K562 (cell line): ENCODE data around the gene PPP1R14C. TPM values are rescaled to one million over a fixed set of nuclear protein-coding genes. Genes with fewer than 3 reads are reported as not detected.

Experiments
- DMBX1 ChIP-seq: fragments of 250-450 bp; sonication (Bioruptor Pico); IDR thresholded peaks from 2 replicates; pipeline ENCODE4 v1.8.0; 2022; ENCODE audit warnings: inconsistent platforms, mild to moderate bottlenecking, moderate library complexity, borderline replicate concordance
- ETS2 ChIP-seq: IDR thresholded peaks from 2 replicates; pipeline ENCODE4 v1.6.1; 2016; ENCODE audit warnings: borderline replicate concordance, missing genetic modification characterization, mild to moderate bottlenecking, moderate library complexity, missing compliant biosample characterization; ENCODE audit not compliant: poor library complexity, severe bottlenecking
- FOXK2 ChIP-seq, 2 experiments: fragments of 450-650 bp; IDR thresholded peaks in 1 of 2; conservative IDR thresholded peaks in 1 of 2; 2 replicates each; pipeline ENCODE4 v1.6.1; 2016; ENCODE audit warnings: low read depth in 2 of 2, mild to moderate bottlenecking in 1 of 2
- JUN ChIP-seq, 2 experiments: sonication (generic) in 1 of 2; formaldehyde crosslinking in 1 of 2; IDR thresholded peaks; 2 replicates each; pipeline versions ENCODE4 v1.6.1 to v1.8.0; 2012 to 2022; ENCODE audit warnings: borderline replicate concordance in 2 of 2, mild to moderate bottlenecking in 2 of 2, improper control_type of control experiment in 1 of 2, low read depth in 1 of 2, low read length in 1 of 2, missing genetic modification reagents in 1 of 2
- LEF1 ChIP-seq: fragments of 450-650 bp; IDR thresholded peaks from 2 replicates; pipeline ENCODE4 v1.6.1; 2016; ENCODE audit warnings: mild to moderate bottlenecking
- MCM3 ChIP-seq: fragments of 450-650 bp; IDR thresholded peaks from 2 replicates; pipeline ENCODE4 v1.6.1; 2016
- MCM7 ChIP-seq, 2 experiments: fragments of 450-650 bp; IDR thresholded peaks; 2 replicates each; pipeline ENCODE4 v1.6.1; 2016 to 2018
- MTA3 ChIP-seq: fragments of 450-650 bp; formaldehyde crosslinking; IDR thresholded peaks from 2 replicates; pipeline ENCODE4 v1.6.1; 2017; ENCODE audit warnings: mild to moderate bottlenecking, borderline replicate concordance
- MTF1 ChIP-seq: fragments of 250-450 bp; sonication (Bioruptor Pico); IDR thresholded peaks from 2 replicates; pipeline ENCODE4 v1.9.0; 2021; ENCODE audit warnings: moderate library complexity, mild to moderate bottlenecking, inconsistent platforms, borderline replicate concordance
- NFATC3 ChIP-seq: fragments of 450-650 bp; IDR thresholded peaks from 2 replicates; pipeline ENCODE4 v1.6.1; 2017; ENCODE audit warnings: mild to moderate bottlenecking
- NONO ChIP-seq, 2 experiments: fragments of 200-400 bp in 1 of 2; fragments of 450-650 bp in 1 of 2; formaldehyde crosslinking in 1 of 2; IDR thresholded peaks; 2 replicates each; pipeline ENCODE4 v1.6.1; 2017; ENCODE audit warnings: low read depth in 2 of 2, mild to moderate bottlenecking in 2 of 2, moderate library complexity in 2 of 2, low read length in 1 of 2
- NR2C2 ChIP-seq, 2 experiments: fragments of 200-800 bp in 1 of 2; sonication (Bioruptor generic) in 1 of 2; sonication (generic) in 1 of 2; formaldehyde crosslinking in 1 of 2; IDR thresholded peaks; 2 replicates each; pipeline versions ENCODE4 v1.6.1 to v1.8.0; 2016 to 2022; ENCODE audit warnings: mild to moderate bottlenecking in 1 of 2, missing compliant biosample characterization in 1 of 2, missing genetic modification characterization in 1 of 2, missing genetic modification reagents in 1 of 2
- PML ChIP-seq: IDR thresholded peaks from 2 replicates; pipeline ENCODE4 v1.6.1; 2012; ENCODE audit warnings: low read length, inconsistent platforms
- POU5F1 ChIP-seq: fragments of 150-350 bp; IDR thresholded peaks from 2 replicates; pipeline ENCODE4 v1.6.1; 2014; ENCODE audit warnings: borderline replicate concordance, low read length, low read depth, mild to moderate bottlenecking; ENCODE audit not compliant: partially characterized antibody
- SRSF3 ChIP-seq: fragments of 200-400 bp; formaldehyde crosslinking; IDR thresholded peaks from 2 replicates; pipeline ENCODE4 v1.6.1; 2016; ENCODE audit warnings: mild to moderate bottlenecking, low read length, moderate library complexity; ENCODE audit not compliant: insufficient read depth
- STAT5A ChIP-seq: IDR thresholded peaks from 2 replicates; pipeline ENCODE4 v1.6.1; 2012; ENCODE audit warnings: low read length, inconsistent platforms, borderline replicate concordance
- ZBTB17 ChIP-seq: fragments of 450-650 bp; formaldehyde crosslinking; IDR thresholded peaks from 2 replicates; pipeline ENCODE4 v1.4.0; 2020; ENCODE audit warnings: mild to moderate bottlenecking
- ZFPM2 ChIP-seq: fragments of 250-450 bp; sonication (Bioruptor Pico); IDR thresholded peaks from 2 replicates; pipeline ENCODE4 v1.5.1; 2022; ENCODE audit warnings: mild to moderate bottlenecking
- ZKSCAN1 ChIP-seq: fragments of 150-350 bp; IDR thresholded peaks from 2 replicates; pipeline ENCODE4 v1.6.1; 2016; ENCODE audit warnings: low read depth, low read length
- ZKSCAN3 ChIP-seq: fragments of 250-450 bp; sonication (Bioruptor Pico); IDR thresholded peaks from 2 replicates; pipeline ENCODE4 v1.4.0; 2020
- ZNF384 ChIP-seq: IDR thresholded peaks from 2 replicates; pipeline ENCODE4 v1.6.1; 2012; ENCODE audit warnings: low read depth, low read length, improper control_type of control experiment
- polyA plus RNA-seq, 8 experiments: library from polyadenylated mRNA; depleted of rRNA in 4 of 8; stranded (reverse) in 5 of 8; unstranded in 3 of 8; fragments of >200 nt; fragmentation: Nextera tagmentation in 2 of 8; fragmentation: Illumina TruSeq in 1 of 8; extraction: Ambion mirVana in 2 of 8; extraction: Trizol in 1 of 8; gene quantifications; 2 replicates each; pipeline versions ENCODE4 v1.2.1 to v1.2.3, GENCODE V29; 2011 to 2014; ENCODE audit warnings: inconsistent platforms in 1 of 8, missing spikeins in 1 of 8
- total RNA-seq, 7 experiments: library from RNA; depleted of rRNA in 6 of 7; stranded (reverse); fragments of >200 nt in 6 of 7; fragmentation: Illumina TruSeq in 2 of 7; extraction: Trizol in 2 of 7; gene quantifications; 2 replicates each; pipeline versions ENCODE4 v1.2.1 to v1.2.3, GENCODE V29; 2011 to 2021; ENCODE audit warnings: low replicate concordance in 1 of 7
- TF ChIP-seq, protein P1 (sequence below): fragments of 250-450 bp; sonication (Bioruptor Pico); IDR thresholded peaks from 2 replicates; pipeline ENCODE4 v1.5.0; 2020; ENCODE audit warnings: mild to moderate bottlenecking
- TF ChIP-seq, protein P2 (sequence below): fragments of 450-650 bp; formaldehyde crosslinking; IDR thresholded peaks from 2 replicates; pipeline ENCODE4 v1.4.0; 2022; ENCODE audit warnings: mild to moderate bottlenecking, moderate library complexity
- TF ChIP-seq, protein P3 (sequence below): fragments of 450-650 bp; IDR thresholded peaks from 2 replicates; pipeline ENCODE4 v1.6.1; 2016; ENCODE audit warnings: mild to moderate bottlenecking

Gene PPP1R14C
- total and polyA plus RNA-seq, 9 of the 15 experiments (the other 6 are each of a cell fraction or from before 2014, with no cell fraction given): 4.5 to 16.6 (median 11.9) TPM

DNA sequence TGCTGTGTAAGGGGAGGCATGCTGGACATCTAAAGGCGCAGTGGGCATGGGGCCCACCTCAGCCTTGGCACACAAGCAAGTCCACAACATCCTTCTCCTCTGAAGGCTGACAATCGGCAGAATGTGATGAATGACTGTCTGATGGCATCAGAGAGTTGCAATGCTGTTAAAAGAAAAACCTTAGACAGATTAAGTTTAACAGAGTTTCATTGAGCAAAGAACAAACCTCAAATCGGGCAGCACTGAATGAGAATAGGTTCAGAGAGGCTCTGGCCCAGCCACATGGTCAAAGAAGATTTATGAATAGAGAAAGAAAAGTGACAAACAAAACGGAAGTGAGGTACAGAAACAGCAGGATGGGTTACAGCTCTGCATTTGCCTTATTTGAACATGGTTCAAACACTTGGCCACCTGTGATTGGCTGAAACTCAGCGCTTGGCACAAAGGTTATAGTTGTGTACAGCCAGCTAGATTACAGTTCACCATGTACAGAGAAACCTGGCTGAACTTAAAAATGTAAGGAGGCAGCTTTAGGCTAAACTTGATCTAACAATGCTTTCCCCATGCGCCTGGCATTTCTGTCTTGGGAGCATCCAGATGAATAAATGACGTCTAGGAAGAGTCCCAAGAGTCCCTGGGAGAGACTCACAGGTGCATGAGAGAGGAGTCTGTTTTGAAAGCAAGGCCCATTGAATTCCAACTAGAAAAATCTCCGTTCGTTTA is 127.6 kb downstream of the PPP1R14C start (continued):
- TF ChIP-seq ZKSCAN1: no peak
- no peak for TF ChIP-seq STAT5A
- no peak for TF ChIP-seq MCM3
- TF ChIP-seq DMBX1: peak; percentile 38; the same call in 1 of the 2 replicates
- TF ChIP-seq POU5F1: no peak
- TF ChIP-seq MCM7 (IDR thresholded peaks at IDR 0.05): no peak
- TF ChIP-seq, protein P1, sequence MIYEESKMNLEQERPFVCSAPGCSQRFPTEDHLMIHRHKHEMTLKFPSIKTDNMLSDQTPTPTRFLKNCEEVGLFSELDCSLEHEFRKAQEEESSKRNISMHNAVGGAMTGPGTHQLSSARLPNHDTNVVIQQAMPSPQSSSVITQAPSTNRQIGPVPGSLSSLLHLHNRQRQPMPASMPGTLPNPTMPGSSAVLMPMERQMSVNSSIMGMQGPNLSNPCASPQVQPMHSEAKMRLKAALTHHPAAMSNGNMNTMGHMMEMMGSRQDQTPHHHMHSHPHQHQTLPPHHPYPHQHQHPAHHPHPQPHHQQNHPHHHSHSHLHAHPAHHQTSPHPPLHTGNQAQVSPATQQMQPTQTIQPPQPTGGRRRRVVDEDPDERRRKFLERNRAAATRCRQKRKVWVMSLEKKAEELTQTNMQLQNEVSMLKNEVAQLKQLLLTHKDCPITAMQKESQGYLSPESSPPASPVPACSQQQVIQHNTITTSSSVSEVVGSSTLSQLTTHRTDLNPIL (CRISPR knock-in tag): no peak
- no peak for TF ChIP-seq JUN (IDR thresholded peaks at IDR 0.05; ENCODE audit: borderline replicate concordance, low read depth, low read length)
- TF ChIP-seq JUN (CRISPR knock-in tag; IDR thresholded peaks at IDR 0.05; ENCODE audit: borderline replicate concordance): no peak
- TF ChIP-seq ZNF384: no peak
- TF ChIP-seq NR2C2 (CRISPR knock-in tag; IDR thresholded peaks at IDR 0.05): no peak
- no peak; the same call in 1 of the 2 replicates for TF ChIP-seq NR2C2 (tag; IDR thresholded peaks at IDR 0.05)
- no peak for TF ChIP-seq SRSF3
- no peak for TF ChIP-seq PML
- no peak for TF ChIP-seq MTF1 (CRISPR knock-in tag)
- TF ChIP-seq, protein P2, sequence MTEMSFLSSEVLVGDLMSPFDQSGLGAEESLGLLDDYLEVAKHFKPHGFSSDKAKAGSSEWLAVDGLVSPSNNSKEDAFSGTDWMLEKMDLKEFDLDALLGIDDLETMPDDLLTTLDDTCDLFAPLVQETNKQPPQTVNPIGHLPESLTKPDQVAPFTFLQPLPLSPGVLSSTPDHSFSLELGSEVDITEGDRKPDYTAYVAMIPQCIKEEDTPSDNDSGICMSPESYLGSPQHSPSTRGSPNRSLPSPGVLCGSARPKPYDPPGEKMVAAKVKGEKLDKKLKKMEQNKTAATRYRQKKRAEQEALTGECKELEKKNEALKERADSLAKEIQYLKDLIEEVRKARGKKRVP (CRISPR knock-in tag): 0 out of 2 replicates have a peak, but pooled peaks have one; percentile 19
- no peak; the same call in 1 of the 2 replicates for TF ChIP-seq ZBTB17 (CRISPR knock-in tag)
- TF ChIP-seq NONO (IDR thresholded peaks at IDR 0.05; ENCODE audit: low read depth in 2 of 2, low read length in 1 of 2): no peak
- TF ChIP-seq ETS2 (tag): no peak
- no peak for TF ChIP-seq LEF1
- TF ChIP-seq ZFPM2: no peak
- 0 out of 4 replicates have a peak, but pooled peaks of 1 of the 2 experiments have one; percentile 13 for TF ChIP-seq FOXK2 (conservative IDR thresholded peaks at IDR 0.05 in 1 of 2, IDR thresholded peaks at IDR 0.05 in 1 of 2; ENCODE audit: low read depth in 2 of 2)
- no peak for TF ChIP-seq NFATC3
- no peak for TF ChIP-seq ZKSCAN3 (CRISPR knock-in tag)
- TF ChIP-seq, protein P3, sequence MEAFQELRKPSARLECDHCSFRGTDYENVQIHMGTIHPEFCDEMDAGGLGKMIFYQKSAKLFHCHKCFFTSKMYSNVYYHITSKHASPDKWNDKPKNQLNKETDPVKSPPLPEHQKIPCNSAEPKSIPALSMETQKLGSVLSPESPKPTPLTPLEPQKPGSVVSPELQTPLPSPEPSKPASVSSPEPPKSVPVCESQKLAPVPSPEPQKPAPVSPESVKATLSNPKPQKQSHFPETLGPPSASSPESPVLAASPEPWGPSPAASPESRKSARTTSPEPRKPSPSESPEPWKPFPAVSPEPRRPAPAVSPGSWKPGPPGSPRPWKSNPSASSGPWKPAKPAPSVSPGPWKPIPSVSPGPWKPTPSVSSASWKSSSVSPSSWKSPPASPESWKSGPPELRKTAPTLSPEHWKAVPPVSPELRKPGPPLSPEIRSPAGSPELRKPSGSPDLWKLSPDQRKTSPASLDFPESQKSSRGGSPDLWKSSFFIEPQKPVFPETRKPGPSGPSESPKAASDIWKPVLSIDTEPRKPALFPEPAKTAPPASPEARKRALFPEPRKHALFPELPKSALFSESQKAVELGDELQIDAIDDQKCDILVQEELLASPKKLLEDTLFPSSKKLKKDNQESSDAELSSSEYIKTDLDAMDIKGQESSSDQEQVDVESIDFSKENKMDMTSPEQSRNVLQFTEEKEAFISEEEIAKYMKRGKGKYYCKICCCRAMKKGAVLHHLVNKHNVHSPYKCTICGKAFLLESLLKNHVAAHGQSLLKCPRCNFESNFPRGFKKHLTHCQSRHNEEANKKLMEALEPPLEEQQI: no peak
- no peak for TF ChIP-seq MTA3
